Duodenal mucosa (tissue), 2 donors: ENCODE results near the gene RBBP8.

Experiments used
- H3K27ac ChIP-seq: one replicate; pipeline ENCODE4 v1.7.0; 2013; ENCODE audit warnings: low read depth, low read length
- H3K27me3 ChIP-seq, 2 donors: one replicate each; pipeline ENCODE4 v1.7.0; 2013; ENCODE audit warnings: low read length in 2 of 2, control low read depth in 1 of 2; ENCODE audit not compliant: insufficient read depth in 2 of 2, control insufficient read depth in 1 of 2
- H3K36me3 ChIP-seq, 2 donors: one replicate each; pipeline ENCODE4 v1.7.0; 2013; ENCODE audit warnings: low read length in 2 of 2, control low read depth in 1 of 2; ENCODE audit not compliant: insufficient read depth in 2 of 2, control insufficient read depth in 1 of 2
- H3K4me1 ChIP-seq, 2 donors: one replicate each; pipeline ENCODE4 v1.7.0; 2013; ENCODE audit warnings: low read length in 2 of 2, control low read depth in 1 of 2; ENCODE audit not compliant: insufficient read depth in 2 of 2, control insufficient read depth in 1 of 2
- H3K4me3 ChIP-seq, 2 donors: one replicate each; pipeline ENCODE4 v1.7.0; 2013; ENCODE audit warnings: low read length in 2 of 2, low read depth in 1 of 2
- H3K9ac ChIP-seq, 2 donors: one replicate each; pipeline ENCODE4 v1.7.0; 2013; ENCODE audit warnings: low read length in 2 of 2, low read depth in 1 of 2
- H3K9me3 ChIP-seq, 2 donors: one replicate each; pipeline ENCODE4 v1.7.0; 2013; ENCODE audit warnings: low read length in 2 of 2, control low read depth in 1 of 2; ENCODE audit not compliant: control insufficient read depth in 1 of 2

Gene RBBP8

DNA sequence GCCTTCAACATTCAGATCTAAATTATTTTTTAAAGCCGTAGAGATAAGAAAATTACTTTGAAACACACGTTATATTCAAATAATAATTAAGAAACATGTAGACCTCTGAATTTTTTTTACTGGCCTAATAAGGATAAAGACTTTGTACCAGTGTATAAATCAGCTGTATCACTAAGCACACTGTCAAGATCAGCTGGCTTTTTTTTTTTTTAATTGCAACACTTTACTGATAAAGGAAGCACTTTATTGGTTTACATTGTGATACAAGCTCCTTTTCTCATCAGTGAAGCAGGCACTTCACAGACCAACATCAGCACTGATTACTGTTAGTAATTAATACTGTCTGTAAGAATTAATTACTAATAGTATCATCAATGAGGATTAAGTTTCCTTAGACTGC lies 88.5 kb downstream of the RBBP8 start:
- H3K4me1 ChIP-seq, result peaks cover 5 to 13% of the 10 kb centered on the region in 2 donors
- no peaks in the 10 kb centered on the region for H3K9me3 ChIP-seq
- H3K27ac ChIP-seq, result no peak overlapping the region
- no peak overlapping the region for H3K9ac ChIP-seq
- H3K4me3 ChIP-seq, result no peak overlapping the region
- H3K36me3 ChIP-seq, result peaks cover 0 to 3% of the 10 kb centered on the region in 2 donors
- no peaks in the 10 kb centered on the region for H3K27me3 ChIP-seq

- Histone ChIP-seq H3K27me3 (no peaks in the 10 kb centered on the region), H3K9me3 (no peaks in the 10 kb centered on the region), H3K27ac (no peak overlapping the region), H3K9ac (no peak overlapping the region), H3K36me3 (no peaks in the 10 kb centered on the region), H3K4me3 (no peak overlapping the region), H3K4me1 (no peaks in the 10 kb centered on the region)
These were observed 99.0 kb downstream of the RBBP8 start for GRCh38 chr18:23032030-23032582.

- Histone ChIP-seq H3K4me3 (no peak overlapping the region), H3K4me1 (no peaks in the 10 kb centered on the region), H3K9ac (no peak overlapping the region), H3K27ac (no peak overlapping the region), H3K9me3 (no peaks in the 10 kb centered on the region), H3K27me3 (no peaks in the 10 kb centered on the region), H3K36me3 (no peaks in the 10 kb centered on the region)
These were observed 99.9 kb downstream of the RBBP8 start for GRCh38 chr18:23033056-23033455.

DNA sequence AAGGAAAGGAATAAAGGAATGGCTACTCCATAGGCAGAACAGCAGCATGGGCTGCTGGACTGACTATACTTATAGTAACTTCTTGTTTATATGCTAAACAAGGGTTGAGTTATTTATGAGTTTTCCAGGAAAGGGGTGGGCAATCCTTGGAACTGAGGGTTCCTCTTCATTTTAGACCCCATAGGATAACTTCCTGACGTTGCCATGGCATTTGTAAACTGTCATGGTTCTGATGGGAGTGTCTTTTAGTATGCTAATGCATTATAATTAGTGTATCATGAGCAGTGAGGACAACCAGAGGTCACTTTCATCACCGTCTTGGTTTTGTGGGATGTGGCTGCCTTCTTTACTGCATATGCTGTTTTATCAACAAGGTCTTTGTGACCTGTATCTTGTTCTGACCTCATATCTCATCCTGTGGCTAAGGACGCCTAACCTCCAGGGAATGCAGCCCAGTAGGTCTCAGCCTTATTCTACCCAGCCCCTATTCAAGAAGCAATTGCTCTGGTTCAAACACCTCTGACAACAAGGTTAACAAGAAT lies 103.6 kb downstream of the RBBP8 start:
- Histone ChIP-seq H3K36me3 (no peaks in the 10 kb centered on the region), H3K27me3 (no peaks in the 10 kb centered on the region), H3K27ac (no peak overlapping the region), H3K4me3 (no peak overlapping the region), H3K4me1 (no peaks in the 10 kb centered on the region), H3K9ac (no peak overlapping the region), H3K9me3 (no peaks in the 10 kb centered on the region)

GRCh38 chr18:23037646-23038045 lies 104.5 kb downstream of the RBBP8 start:
- no peaks in the 10 kb centered on the region for H3K4me1 ChIP-seq
- no peaks in the 10 kb centered on the region for H3K9me3 ChIP-seq
- no peak overlapping the region for H3K27ac ChIP-seq
- H3K4me3 ChIP-seq, result no peak overlapping the region
- no peaks in the 10 kb centered on the region for H3K27me3 ChIP-seq
- no peak overlapping the region for H3K9ac ChIP-seq
- no peaks in the 10 kb centered on the region for H3K36me3 ChIP-seq

DNA sequence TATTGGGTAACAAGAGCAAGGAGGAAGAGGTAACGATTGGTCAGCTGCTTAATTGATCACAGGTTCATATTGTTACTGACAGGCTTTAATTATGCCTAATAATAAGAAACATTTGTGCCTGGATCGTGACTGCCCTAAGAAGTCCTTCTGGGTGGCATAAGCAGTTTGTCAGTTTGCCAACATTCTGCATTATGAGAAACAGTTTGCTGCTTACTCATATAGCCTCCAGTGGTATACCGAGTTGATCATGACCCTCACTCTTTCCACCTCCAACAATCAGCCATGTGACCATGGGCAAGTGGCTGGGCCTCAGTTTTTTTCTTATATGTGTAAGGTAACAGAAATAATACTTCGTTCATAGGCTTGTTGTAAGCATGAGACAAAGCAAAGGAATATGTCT lies 105.6 kb downstream of the RBBP8 start:
- no peaks in the 10 kb centered on the region for H3K9me3 ChIP-seq
- H3K4me1 ChIP-seq, result no peaks in the 10 kb centered on the region
- H3K4me3 ChIP-seq, result no peak overlapping the region
- no peak overlapping the region for H3K27ac ChIP-seq
- H3K27me3 ChIP-seq, result no peaks in the 10 kb centered on the region
- H3K36me3 ChIP-seq, result no peaks in the 10 kb centered on the region
- no peak overlapping the region for H3K9ac ChIP-seq

- Histone ChIP-seq H3K9me3 (no peaks in the 10 kb centered on the region), H3K9ac (no peak overlapping the region), H3K4me1 (no peaks in the 10 kb centered on the region), H3K27ac (no peak overlapping the region), H3K4me3 (no peak overlapping the region), H3K27me3 (no peaks in the 10 kb centered on the region), H3K36me3 (no peaks in the 10 kb centered on the region)
These were observed 109.0 kb downstream of the RBBP8 start for GRCh38 chr18:23042133-23042532.

GRCh38 chr18:23043803-23044376 lies 110.8 kb downstream of the RBBP8 start:
- H3K36me3 ChIP-seq, result no peaks in the 10 kb centered on the region
- H3K27me3 ChIP-seq, result no peaks in the 10 kb centered on the region

GRCh38 chr18:23049698-23050373 lies 116.7 kb downstream of the RBBP8 start:
- H3K27me3 ChIP-seq, result no peaks in the 10 kb centered on the region
- no peak overlapping the region for H3K27ac ChIP-seq
- no peaks in the 10 kb centered on the region for H3K36me3 ChIP-seq
- H3K4me1 ChIP-seq, result no peaks in the 10 kb centered on the region
- no peak overlapping the region for H3K9ac ChIP-seq
- no peaks in the 10 kb centered on the region for H3K9me3 ChIP-seq
- H3K4me3 ChIP-seq, result no peak overlapping the region

More at GRCh38 chr18:23043803-23044376, 110.8 kb downstream of the RBBP8 start:
- H3K4me1 ChIP-seq, result no peaks in the 10 kb centered on the region
- H3K9me3 ChIP-seq, result no peaks in the 10 kb centered on the region
- no peak overlapping the region for H3K27ac ChIP-seq
- H3K4me3 ChIP-seq, result no peak overlapping the region
- H3K9ac ChIP-seq, result no peak overlapping the region

DNA sequence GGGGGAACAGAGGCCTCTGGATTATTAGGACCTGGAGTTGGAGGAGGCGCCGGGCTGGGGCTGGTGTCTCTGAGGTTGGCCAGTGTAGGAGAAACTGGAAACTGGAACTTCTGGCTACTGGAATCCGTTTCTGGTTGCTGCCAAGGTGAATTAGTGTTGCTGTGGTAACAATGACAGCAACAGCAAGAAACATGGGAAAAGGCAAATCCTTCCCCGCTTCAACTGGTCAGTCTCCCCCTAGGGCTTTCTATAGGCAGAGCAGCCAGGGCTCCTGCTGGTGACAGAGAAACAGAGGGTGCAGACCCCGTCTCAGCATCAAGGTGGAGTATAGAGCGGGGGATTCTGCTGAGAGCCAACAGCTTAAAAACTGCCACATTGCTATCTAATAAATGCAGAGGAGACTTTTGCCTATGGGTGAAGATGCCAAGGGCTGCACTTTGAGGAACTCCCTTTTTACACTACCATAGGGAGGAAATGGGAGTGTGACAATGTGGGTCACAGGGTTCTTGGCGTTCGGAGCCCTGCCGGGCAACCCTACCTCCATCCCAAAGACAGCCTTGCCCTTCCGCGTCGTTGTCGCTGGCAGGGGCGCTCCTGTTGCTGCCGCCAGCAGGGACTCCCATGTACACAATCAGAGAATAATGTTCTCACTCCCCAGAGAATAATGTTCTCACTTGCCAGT lies 120.8 kb downstream of the RBBP8 start:
- H3K27me3 ChIP-seq, result no peaks in the 10 kb centered on the region
- no peaks in the 10 kb centered on the region for H3K9me3 ChIP-seq
- H3K4me3 ChIP-seq, result no peak overlapping the region
- no peaks in the 10 kb centered on the region for H3K4me1 ChIP-seq
- no peak overlapping the region for H3K9ac ChIP-seq
- H3K36me3 ChIP-seq, result no peaks in the 10 kb centered on the region
- H3K27ac ChIP-seq, result no peak overlapping the region
